ENCODE data around the gene ATXN2. TPM values are rescaled to one million over a fixed set of nuclear protein-coding genes. Genes with fewer than 3 reads are reported as not detected.
A peak's percentile ranks its signal among the peaks of the same experiment; 100 is the strongest.
"Not testable (repeated sequence)": the region's sequence is repeated elsewhere in the genome, so short reads cannot be mapped to it uniquely, and the experiment has no call there.

Gene ATXN2
- total RNA-seq, 1 donor from 2014 or later = 48.4 TPM

GRCh38 chr12:111605911-111606766 lies 7.0 kb upstream of the ATXN2 start:
- DNase-seq (ENCODE audit: missing footprints) = no peak
- intact Hi-C loops (cut with DNase I) = no loop called here
- ATAC-seq = no peak

- DNase-seq (ENCODE audit: missing footprints); ATAC-seq; intact Hi-C loops (cut with DNase I): not testable (repeated sequence)
These were observed 3.7 kb upstream of the ATXN2 start for GRCh38 chr12:111602857-111603256.

- ATAC-seq (no peak), DNase-seq (ENCODE audit: missing footprints) (no peak)
- intact Hi-C loops (cut with DNase I) = no loop called here
These were observed 3.2 kb upstream of the ATXN2 start for GRCh38 chr12:111602348-111602747.

GRCh38 chr12:111600986-111601385 lies 1.9 kb upstream of the ATXN2 start:
- intact Hi-C loops (cut with DNase I) = not testable (repeated sequence)

GRCh38 chr12:111600205-111600642 lies 1.1 kb upstream of the ATXN2 start:
- ATAC-seq (no peak), DNase-seq (ENCODE audit: missing footprints) (no peak)
- intact Hi-C loops (cut with DNase I) = no loop called here

More at GRCh38 chr12:111600986-111601385, 1.9 kb upstream of the ATXN2 start:
- not testable (repeated sequence) for DNase-seq (ENCODE audit: missing footprints); ATAC-seq

- ATAC-seq (peak; percentile 92), DNase-seq (ENCODE audit: missing footprints) (peak; percentile 94)
- intact Hi-C loops (cut with DNase I) = loop anchor here (5.0 kb wide), 3 partner anchors 37 to 187 kb away; no protein-coding TSS in a partner anchor
These were observed 514 bp upstream of the ATXN2 start for GRCh38 chr12:111599453-111600204.

- peak; percentile 83 for DNase-seq (ENCODE audit: missing footprints)
- intact Hi-C loops (cut with DNase I) = loop anchor here (5.0 kb wide), 3 partner anchors 36 to 186 kb away; no protein-coding TSS in a partner anchor
- ATAC-seq = peak; percentile 41
These were observed 1.1 kb downstream of the ATXN2 start for GRCh38 chr12:111597831-111598636.

- ATAC-seq = peak; percentile 33
These were observed 1.9 kb downstream of the ATXN2 start for GRCh38 chr12:111596985-111597830.

GRCh38 chr12:111595341-111595835 lies 3.7 kb downstream of the ATXN2 start:
- intact Hi-C loops (cut with DNase I) = loop anchor here (5.0 kb wide), 3 partner anchors 33 to 183 kb away; no protein-coding TSS in a partner anchor
- DNase-seq (ENCODE audit: missing footprints); ATAC-seq: not testable (repeated sequence)

More at GRCh38 chr12:111596985-111597830, 1.9 kb downstream of the ATXN2 start:
- no peak for DNase-seq (ENCODE audit: missing footprints)
- intact Hi-C loops (cut with DNase I) = loop anchor here (5.0 kb wide), 3 partner anchors 35 to 185 kb away; no protein-coding TSS in a partner anchor

- DNase-seq (ENCODE audit: missing footprints); ATAC-seq; intact Hi-C loops (cut with DNase I): not testable (repeated sequence)
These were observed 7.6 kb downstream of the ATXN2 start for GRCh38 chr12:111591399-111592010.

- peak; percentile 9 for ATAC-seq
- intact Hi-C loops (cut with DNase I) = no loop called here
- no peak for DNase-seq (ENCODE audit: missing footprints)
These were observed 8.6 kb downstream of the ATXN2 start for GRCh38 chr12:111590552-111590951.

- DNase-seq (ENCODE audit: missing footprints) = no peak
- intact Hi-C loops (cut with DNase I) = no loop called here
- no peak for ATAC-seq
These were observed 9.5 kb downstream of the ATXN2 start for GRCh38 chr12:111589601-111590000.

- intact Hi-C loops (cut with DNase I) = no loop called here
- DNase-seq (ENCODE audit: missing footprints) (no peak), ATAC-seq (no peak)
These were observed 11.1 kb downstream of the ATXN2 start for GRCh38 chr12:111588010-111588409.

- ATAC-seq (no peak), DNase-seq (ENCODE audit: missing footprints) (no peak)
- intact Hi-C loops (cut with DNase I) = no loop called here
These were observed 12.1 kb downstream of the ATXN2 start for GRCh38 chr12:111586986-111587385.

GRCh38 chr12:111585690-111586089 lies 13.4 kb downstream of the ATXN2 start:
- intact Hi-C loops (cut with DNase I) = no loop called here

GRCh38 chr12:111584959-111585358 lies 14.2 kb downstream of the ATXN2 start:
- intact Hi-C loops (cut with DNase I) = no loop called here
- ATAC-seq = no peak

More at GRCh38 chr12:111585690-111586089, 13.4 kb downstream of the ATXN2 start:
- ATAC-seq (no peak), DNase-seq (ENCODE audit: missing footprints) (no peak)

GRCh38 chr12:111583506-111583905 lies 15.6 kb downstream of the ATXN2 start:
- intact Hi-C loops (cut with DNase I); ATAC-seq; DNase-seq (ENCODE audit: missing footprints): not testable (repeated sequence)

More at GRCh38 chr12:111584959-111585358, 14.2 kb downstream of the ATXN2 start:
- DNase-seq (ENCODE audit: missing footprints) = no peak

Measured in Right ventricle myocardium inferior (tissue), 1 donor.